Activated CD8-positive, alpha-beta memory T cell treated with anti-CD3 and anti-CD28 coated beads for 1 hour (primary cell): ENCODE data around the gene CNBP.
A peak's percentile ranks its signal among the peaks of the same experiment; 100 is the strongest.

ENCODE experiments used
- DNase-seq, 2 donors: peaks; one replicate each; pipeline ENCODE4 v3.0.0-alpha.2; 2020; ENCODE audit warnings: low read depth in 1 of 2; ENCODE audit errors: extremely low read depth in 1 of 2

Gene CNBP

GRCh38 chr3:129132097-129132866 is 51.4 kb downstream of the CNBP start:
- no peak for DNase-seq

GRCh38 chr3:129131465-129132088 is 52.1 kb downstream of the CNBP start:
- DNase-seq = no peak

- DNase-seq = no peak
These were observed 53.3 kb downstream of the CNBP start for GRCh38 chr3:129130291-129130813.

- DNase-seq = no peak
These were observed 55.1 kb downstream of the CNBP start for GRCh38 chr3:129128357-129129155.

- DNase-seq = no peak
These were observed 56.9 kb downstream of the CNBP start for GRCh38 chr3:129126726-129127280.

- DNase-seq = no peak
These were observed 60.2 kb downstream of the CNBP start for GRCh38 chr3:129123314-129124060.

GRCh38 chr3:129122412-129123011 is 61.2 kb downstream of the CNBP start:
- no peak for DNase-seq

- DNase-seq = peak; percentile 81 to 84
These were observed 61.8 kb downstream of the CNBP start, which contains the start of gene RAB43 for GRCh38 chr3:129121792-129122411. RAB43 (minus strand) TSS chr3:129121804; CDS start chr3:129121489, 315 bp downstream.

GRCh38 chr3:129121016-129121791 is 62.5 kb downstream of the CNBP start:
- DNase-seq = peak in 1 of 2 donors; percentile 13

GRCh38 chr3:129120254-129121004 is 63.3 kb downstream of the CNBP start:
- DNase-seq = peak; percentile 69 to 76

- no peak for DNase-seq
These were observed 64.2 kb downstream of the CNBP start for GRCh38 chr3:129119365-129120100.

GRCh38 chr3:129118745-129119144 is 65.0 kb downstream of the CNBP start:
- DNase-seq = peak in 1 of 2 donors; percentile 13
